Retinal pigment epithelial cell (primary cell): ENCODE measurements around the gene C1orf198.
"Not testable (repeated sequence)": the region's sequence is repeated elsewhere in the genome, so short reads cannot be mapped to it uniquely, and the experiment has no call there.

Experiments used
- DNase-seq: peaks from one replicate; pipeline ENCODE4 v3.0.0-alpha.2; 2010; ENCODE audit warnings: low read depth
- H3K4me3 ChIP-seq: 2 replicates; pipeline ENCODE4 v1.5.1; 2011; ENCODE audit warnings: mild to moderate bottlenecking, low read length, control low read depth, moderate library complexity
- TF ChIP-seq, protein P1 (sequence below): conservative IDR thresholded peaks from 2 replicates; pipeline ENCODE4 v1.5.1; 2011; ENCODE audit warnings: low read depth, low read length, control low read depth, inconsistent platforms

C1orf198 gene

GRCh38 chr1:230854423-230854822, 13.9 kb downstream of the C1orf198 start:
- no peak overlapping the region for H3K4me3 ChIP-seq
- DNase-seq: no peak
- TF ChIP-seq, protein P1, sequence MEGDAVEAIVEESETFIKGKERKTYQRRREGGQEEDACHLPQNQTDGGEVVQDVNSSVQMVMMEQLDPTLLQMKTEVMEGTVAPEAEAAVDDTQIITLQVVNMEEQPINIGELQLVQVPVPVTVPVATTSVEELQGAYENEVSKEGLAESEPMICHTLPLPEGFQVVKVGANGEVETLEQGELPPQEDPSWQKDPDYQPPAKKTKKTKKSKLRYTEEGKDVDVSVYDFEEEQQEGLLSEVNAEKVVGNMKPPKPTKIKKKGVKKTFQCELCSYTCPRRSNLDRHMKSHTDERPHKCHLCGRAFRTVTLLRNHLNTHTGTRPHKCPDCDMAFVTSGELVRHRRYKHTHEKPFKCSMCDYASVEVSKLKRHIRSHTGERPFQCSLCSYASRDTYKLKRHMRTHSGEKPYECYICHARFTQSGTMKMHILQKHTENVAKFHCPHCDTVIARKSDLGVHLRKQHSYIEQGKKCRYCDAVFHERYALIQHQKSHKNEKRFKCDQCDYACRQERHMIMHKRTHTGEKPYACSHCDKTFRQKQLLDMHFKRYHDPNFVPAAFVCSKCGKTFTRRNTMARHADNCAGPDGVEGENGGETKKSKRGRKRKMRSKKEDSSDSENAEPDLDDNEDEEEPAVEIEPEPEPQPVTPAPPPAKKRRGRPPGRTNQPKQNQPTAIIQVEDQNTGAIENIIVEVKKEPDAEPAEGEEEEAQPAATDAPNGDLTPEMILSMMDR: no peak

- no peak for DNase-seq
- TF ChIP-seq, protein P1: no peak
- no peak overlapping the region for H3K4me3 ChIP-seq
Measured at GRCh38 chr1:230853731-230854130, 14.6 kb downstream of the C1orf198 start.

DNA sequence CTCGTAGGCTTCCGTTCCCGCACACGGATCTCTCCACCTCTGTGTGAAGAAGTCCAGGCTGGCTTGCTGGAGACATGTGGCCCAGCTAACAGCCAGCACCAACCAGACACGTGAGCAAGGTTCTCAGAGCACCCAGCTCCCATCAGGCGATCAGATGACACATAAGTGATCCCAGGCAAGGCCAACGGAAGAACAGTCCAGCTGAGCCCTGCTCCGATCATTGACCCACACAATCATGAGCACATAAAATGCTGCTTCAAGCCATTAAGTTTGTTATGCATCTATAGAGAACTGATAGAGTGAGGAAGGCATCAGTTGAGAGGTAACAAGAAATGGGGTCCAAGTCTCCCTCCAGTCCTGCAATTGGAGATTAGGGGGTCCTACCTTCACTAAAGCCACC, 15.4 kb downstream of the C1orf198 start:
- TF ChIP-seq, protein P1: no peak
- H3K4me3 ChIP-seq: no peak overlapping the region
- no peak for DNase-seq

GRCh38 chr1:230851291-230851691, 17.0 kb downstream of the C1orf198 start:
- peak; percentile 46 for DNase-seq
- no peak overlapping the region for H3K4me3 ChIP-seq
- TF ChIP-seq, protein P1: no peak

DNA sequence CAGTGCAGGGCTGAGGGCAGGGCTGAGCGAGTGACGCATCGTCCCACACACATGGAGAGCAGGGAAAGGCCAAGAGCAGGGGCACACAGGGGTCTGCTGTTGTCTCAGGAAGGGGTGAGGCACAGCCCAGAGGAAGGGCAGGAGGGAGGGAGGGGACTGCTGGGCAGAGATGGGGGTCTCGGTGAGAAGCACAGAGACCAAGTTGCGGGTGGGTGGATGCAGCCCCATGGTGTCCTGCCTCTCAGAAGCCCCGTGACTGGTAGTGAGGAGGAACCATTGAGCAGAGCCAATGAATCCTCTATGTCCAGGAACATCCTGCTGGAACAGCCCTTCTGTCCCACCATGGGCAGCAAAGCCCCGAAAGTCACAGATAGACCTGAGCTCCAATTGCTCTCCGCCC, 17.8 kb downstream of the C1orf198 start:
- H3K4me3 ChIP-seq: no peak overlapping the region
- DNase-seq: no peak
- TF ChIP-seq, protein P1: no peak

DNA sequence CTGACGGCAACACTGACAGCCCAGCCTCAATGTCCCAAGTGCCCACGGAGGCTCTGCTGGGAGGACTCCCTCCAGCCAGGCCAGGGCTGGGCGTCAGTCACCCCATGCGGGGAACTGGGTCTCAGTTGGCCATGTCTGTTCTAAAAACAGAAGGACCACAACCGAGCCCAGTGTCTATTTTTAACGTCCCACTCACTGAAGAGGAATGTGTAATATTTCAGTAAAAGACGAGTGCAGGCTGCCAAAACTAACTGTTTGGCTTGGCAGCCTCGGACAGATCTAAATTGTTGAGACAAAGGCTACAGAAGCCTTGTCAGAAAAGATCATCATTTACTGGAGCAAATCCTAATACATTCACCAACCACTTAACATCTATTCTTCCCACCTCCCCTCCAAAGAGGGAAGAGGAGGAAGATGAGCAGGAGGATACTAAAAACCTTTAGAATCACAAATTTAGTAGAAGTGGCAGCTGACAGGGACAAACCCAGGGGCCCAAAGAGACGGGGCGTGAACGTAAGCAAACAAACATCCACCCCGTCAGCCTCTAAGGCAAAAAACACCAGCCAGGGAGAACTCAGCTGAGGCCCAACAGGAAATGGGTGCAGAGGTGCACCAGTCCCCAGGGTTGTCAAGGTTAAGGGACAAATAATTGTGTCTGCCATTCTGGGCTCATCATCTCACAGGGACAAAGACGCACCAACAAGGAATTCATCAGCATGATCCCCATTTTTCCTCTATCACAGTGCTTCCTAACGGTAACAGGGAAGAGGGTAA, 18.7 kb downstream of the C1orf198 start:
- DNase-seq: peak; percentile 66
- TF ChIP-seq, protein P1: no peak
- no peak overlapping the region for H3K4me3 ChIP-seq

DNA sequence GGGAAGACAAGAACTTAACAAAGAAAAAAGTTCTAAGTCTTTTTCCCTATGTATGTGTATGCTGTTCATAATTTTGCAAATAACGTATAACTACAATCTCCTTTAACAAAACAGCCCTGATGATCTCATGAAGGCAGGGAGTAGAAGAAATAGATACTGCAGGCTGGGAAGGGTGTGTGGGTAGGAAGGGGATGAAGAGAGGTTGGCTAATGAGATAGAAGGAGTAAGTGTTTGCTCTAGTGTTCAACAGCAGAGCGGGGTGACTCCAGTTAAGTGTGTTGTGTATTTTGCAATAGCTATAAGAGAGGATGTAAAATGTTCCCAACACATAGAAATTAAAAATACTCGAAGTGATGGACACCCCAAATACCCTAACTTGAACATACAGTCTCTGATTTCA, 20.1 kb downstream of the C1orf198 start:
- H3K4me3 ChIP-seq: no peak overlapping the region
- no peak for DNase-seq
- TF ChIP-seq, protein P1: no peak

DNA sequence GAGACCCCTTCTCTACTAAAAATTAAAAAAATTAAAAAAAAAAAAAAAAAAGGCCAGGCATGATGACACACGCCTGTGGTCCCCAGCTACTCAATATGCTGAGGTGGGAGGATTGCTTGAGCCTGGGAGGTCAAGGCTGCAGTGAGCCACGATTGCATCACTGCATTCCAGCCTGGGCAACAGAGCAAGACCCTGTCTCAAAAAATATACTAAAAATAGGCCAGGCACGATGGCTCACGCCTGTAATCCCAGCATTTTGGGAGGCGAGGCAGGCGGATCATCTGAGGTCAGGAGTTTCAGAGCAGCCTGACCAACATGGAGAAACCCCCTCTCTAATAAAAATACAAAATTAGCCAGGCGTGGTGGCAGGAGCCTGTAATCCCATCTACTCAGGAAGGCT, 23.1 kb downstream of the C1orf198 start:
- not testable (repeated sequence) for DNase-seq, H3K4me3 ChIP-seq
